Liver (tissue), 9 donors: ENCODE data around the gene CUL7. TPM values are rescaled to one million over a fixed set of nuclear protein-coding genes. Genes with fewer than 3 reads are reported as not detected.

Experiments used
- DNase-seq: peaks from one replicate; pipeline ENCODE4 v3.0.0-alpha.2; 2017; ENCODE audit warnings: low spot score
- H3K27ac ChIP-seq, 2 donors: one replicate each; pipeline ENCODE4 v1.7.0; 2013; ENCODE audit warnings: inconsistent platforms in 2 of 2, low read length in 2 of 2, control low read depth in 1 of 2, low read depth in 1 of 2, mild to moderate bottlenecking in 1 of 2
- H3K27me3 ChIP-seq, 4 donors: one replicate each; pipeline versions ENCODE4 v1.6.1 to v1.7.0; 2013; ENCODE audit warnings: low read length in 3 of 4, inconsistent platforms in 1 of 4, mild to moderate bottlenecking in 1 of 4, moderate library complexity in 1 of 4; ENCODE audit not compliant: control insufficient read depth in 4 of 4, insufficient read depth in 4 of 4
- H3K36me3 ChIP-seq, 4 donors: one replicate each; pipeline versions ENCODE4 v1.6.1 to v1.7.0; 2013; ENCODE audit warnings: low read length in 3 of 4, mild to moderate bottlenecking in 3 of 4, low read depth in 1 of 4, moderate library complexity in 1 of 4; ENCODE audit not compliant: control insufficient read depth in 4 of 4, insufficient read depth in 3 of 4
- H3K4me1 ChIP-seq, 4 donors: one replicate each; pipeline versions ENCODE4 v1.6.1 to v1.7.0; 2013; ENCODE audit warnings: low read length in 3 of 4, mild to moderate bottlenecking in 3 of 4, moderate library complexity in 1 of 4; ENCODE audit not compliant: control insufficient read depth in 4 of 4, insufficient read depth in 4 of 4
- H3K4me3 ChIP-seq, 3 donors: one replicate each; pipeline versions ENCODE4 v1.6.1 to v1.7.0; 2013; ENCODE audit warnings: low read length in 3 of 3, control low read depth in 1 of 3, low read depth in 1 of 3, mild to moderate bottlenecking in 1 of 3
- H3K9ac ChIP-seq, 2 donors: one replicate each; pipeline ENCODE4 v1.7.0; 2013; ENCODE audit warnings: low read length in 2 of 2, mild to moderate bottlenecking in 2 of 2, moderate library complexity in 2 of 2, control low read depth in 1 of 2, low read depth in 1 of 2
- H3K9me3 ChIP-seq, 4 donors: one replicate each; pipeline versions ENCODE4 v1.6.1 to v1.7.0; 2013; ENCODE audit warnings: low read length in 3 of 4; ENCODE audit not compliant: control insufficient read depth in 4 of 4
- ATF3 ChIP-seq: IDR thresholded peaks from 2 replicates; pipeline ENCODE4 v1.6.1; 2016; ENCODE audit warnings: antibody characterized with exemption
- CTCF ChIP-seq: fragments of 150-350 bp; IDR thresholded peaks from 2 replicates; pipeline ENCODE4 v1.5.1; 2017; ENCODE audit warnings: improper control_type of control experiment, low read depth, low read length; ENCODE audit not compliant: missing input control
- EGR1 ChIP-seq, 2 donors: IDR thresholded peaks; 2 replicates each; pipeline ENCODE4 v1.6.1; 2016 to 2018; ENCODE audit warnings: antibody characterized with exemption in 2 of 2, low read depth in 2 of 2
- FOXA1 ChIP-seq: IDR thresholded peaks from 2 replicates; pipeline ENCODE4 v1.6.1; 2016; ENCODE audit warnings: antibody characterized with exemption
- FOXA2 ChIP-seq: IDR thresholded peaks from 2 replicates; pipeline ENCODE4 v1.6.1; 2016; ENCODE audit warnings: antibody characterized with exemption
- GABPA ChIP-seq, 2 donors: IDR thresholded peaks in 1 of 2; conservative IDR thresholded peaks in 1 of 2; 2 replicates each; pipeline ENCODE4 v1.6.1; 2016; ENCODE audit warnings: antibody characterized with exemption in 2 of 2, mild to moderate bottlenecking in 1 of 2, moderate library complexity in 1 of 2
- HNF4A ChIP-seq, 2 donors: conservative IDR thresholded peaks; 2 replicates each; pipeline ENCODE4 v1.6.1; 2016; ENCODE audit warnings: antibody characterized with exemption in 2 of 2, mild to moderate bottlenecking in 2 of 2
- HNF4G ChIP-seq: IDR thresholded peaks from 2 replicates; pipeline ENCODE4 v1.6.1; 2016; ENCODE audit warnings: antibody characterized with exemption
- JUND ChIP-seq, 2 donors: IDR thresholded peaks; 2 replicates each; pipeline ENCODE4 v1.6.1; 2016; ENCODE audit warnings: antibody characterized with exemption in 2 of 2
- MAX ChIP-seq: IDR thresholded peaks from 2 replicates; pipeline ENCODE4 v1.6.1; 2016; ENCODE audit warnings: antibody characterized with exemption
- NR2F2 ChIP-seq: IDR thresholded peaks from 2 replicates; pipeline ENCODE4 v1.6.1; 2016; ENCODE audit warnings: antibody characterized with exemption
- RAD21 ChIP-seq, 2 donors: IDR thresholded peaks; 2 replicates each; pipeline ENCODE4 v1.6.1; 2016; ENCODE audit warnings: antibody characterized with exemption in 2 of 2, mild to moderate bottlenecking in 2 of 2
- REST ChIP-seq: IDR thresholded peaks from 2 replicates; pipeline ENCODE4 v1.6.1; 2016; ENCODE audit warnings: antibody characterized with exemption, mild to moderate bottlenecking
- RXRA ChIP-seq, 2 donors: IDR thresholded peaks; 2 replicates each; pipeline ENCODE4 v1.6.1; 2017 to 2018; ENCODE audit warnings: antibody characterized with exemption in 2 of 2, mild to moderate bottlenecking in 1 of 2
- SP1 ChIP-seq: IDR thresholded peaks from 2 replicates; pipeline ENCODE4 v1.6.1; 2018; ENCODE audit warnings: antibody characterized with exemption, mild to moderate bottlenecking
- TAF1 ChIP-seq: conservative IDR thresholded peaks from 2 replicates; pipeline ENCODE4 v1.6.1; 2016; ENCODE audit warnings: antibody characterized with exemption, mild to moderate bottlenecking
- YY1 ChIP-seq: IDR thresholded peaks from 2 replicates; pipeline ENCODE4 v1.6.1; 2016; ENCODE audit warnings: antibody characterized with exemption, mild to moderate bottlenecking
- ZBTB33 ChIP-seq: IDR thresholded peaks from 2 replicates; pipeline ENCODE4 v1.6.1; 2016; ENCODE audit warnings: antibody characterized with exemption
- WGBS: extraction: QIAGEN DNeasy Blood & Tissue Kit; methylation state at CpG from one replicate; pipeline ENCODE4 v1.1.7; 2013; 5-methylcytosine and 5-hydroxymethylcytosine counted together
- polyA plus RNA-seq, 2 donors: library from polyadenylated mRNA; stranded (reverse) in 1 of 2; unstranded in 1 of 2; fragments of 200-250 nt in 1 of 2; fragments of >200 nt in 1 of 2; fragmentation: Nextera tagmentation in 1 of 2; extraction: Ambion mirVana in 1 of 2; gene quantifications; one replicate each; pipeline versions ENCODE4 v1.2.1 to v1.2.3, GENCODE V29; 2013 to 2015
- total RNA-seq, 2 donors: library from RNA; depleted of rRNA; stranded (reverse); fragments of >200 nt; gene quantifications; one replicate each; pipeline ENCODE4 v1.2.3, GENCODE V29; 2014
- donor health status: healthy.
- donor health status: healthy.
- donor health status: healthy.
- donor health status: healthy.
- donor health status: healthy.

Gene CUL7
- total and polyA plus RNA-seq, 4 donors, result 2.2 to 10.4 (median 7.7) TPM

- TF ChIP-seq GABPA (IDR thresholded peaks at IDR 0.05 in 1 of 2, conservative IDR thresholded peaks at IDR 0.05 in 1 of 2), result no peak
- no peak for TF ChIP-seq RXRA (IDR thresholded peaks at IDR 0.05)
- TF ChIP-seq JUND (IDR thresholded peaks at IDR 0.05), result no peak
- TF ChIP-seq ZBTB33, result no peak
Observed at GRCh38 chr6:43050981-43051380, 2.7 kb downstream of the CUL7 start (continued).

GRCh38 chr6:43047998-43048397 is 5.7 kb downstream of the CUL7 start:
- H3K9ac ChIP-seq, result no peak overlapping the region
- no peak for TF ChIP-seq FOXA2
- no peak for TF ChIP-seq JUND (IDR thresholded peaks at IDR 0.05)
- TF ChIP-seq SP1, result no peak
- no peak for TF ChIP-seq EGR1 (IDR thresholded peaks at IDR 0.05; ENCODE audit: low read depth in 2 of 2)
- no peak for TF ChIP-seq FOXA1
- TF ChIP-seq GABPA (IDR thresholded peaks at IDR 0.05 in 1 of 2, conservative IDR thresholded peaks at IDR 0.05 in 1 of 2), result no peak
- TF ChIP-seq HNF4A (conservative IDR thresholded peaks at IDR 0.05), result no peak
- TF ChIP-seq ZBTB33, result no peak
- TF ChIP-seq RXRA (IDR thresholded peaks at IDR 0.05), result no peak
- TF ChIP-seq REST, result no peak
- no peak for TF ChIP-seq TAF1
- TF ChIP-seq NR2F2, result no peak
- no peak for TF ChIP-seq ATF3
- no peak for TF ChIP-seq CTCF
- no peak for TF ChIP-seq HNF4G
- no peak for TF ChIP-seq MAX
- no peak for TF ChIP-seq RAD21 (IDR thresholded peaks at IDR 0.05)
- no peak for TF ChIP-seq YY1
- peaks cover 0 to 7% (median 3%) of the 10 kb centered on the region in 4 donors for H3K4me1 ChIP-seq
- H3K9me3 ChIP-seq, result no peaks in the 10 kb centered on the region
- no peak for DNase-seq
- WGBS, result 95% methylated on average over 7 of the region's 7 CpGs
- H3K27me3 ChIP-seq, result no peaks in the 10 kb centered on the region
- peaks cover 9 to 59% (median 24%) of the 10 kb centered on the region in 4 donors for H3K36me3 ChIP-seq
- no peak overlapping the region for H3K27ac ChIP-seq
- H3K4me3 ChIP-seq, result no peak overlapping the region
